Prostate gland (tissue), 2 donors: ENCODE results near the gene DYRK2.

Experiments used
- CTCF ChIP-seq, 4 experiments: fragments of 200-600 bp in 2 of 4; fragments of 450-650 bp in 2 of 4; sonication (generic) in 2 of 4; IDR thresholded peaks; 1 replicate in 3 of 4; 2 replicates in 1 of 4; pipeline ENCODE4 v1.5.1; 2016 to 2019; ENCODE audit warnings: antibody characterized with exemption in 4 of 4, mild to moderate bottlenecking in 2 of 4, moderate library complexity in 2 of 4
- POLR2A ChIP-seq: fragments of 450-650 bp; IDR thresholded peaks from one replicate; pipeline ENCODE4 v1.6.1; 2016; ENCODE audit warnings: antibody characterized with exemption, mild to moderate bottlenecking
- POLR2AphosphoS5 ChIP-seq: sonication (generic); formaldehyde crosslinking; IDR thresholded peaks from one replicate; pipeline ENCODE4 v1.6.1; 2017; ENCODE audit warnings: antibody characterized with exemption

GRCh38 chr12:67645126-67645525 lies 3.4 kb upstream of the DYRK2 start:
- no peak for TF ChIP-seq CTCF (IDR thresholded peaks at IDR 0.05)
- no peak for TF ChIP-seq POLR2AphosphoS5
- no peak for TF ChIP-seq POLR2A
